GM23338 (cell line): ENCODE results near the gene PASD1. TPM values are rescaled to one million over a fixed set of nuclear protein-coding genes. Genes with fewer than 3 reads are reported as not detected.

Experiments
- ATAC-seq: fragments of 200-7000 bp; cut with Tn5 transposase; 3 replicates; pipeline ENCODE4 v1.9.1; 2020
- DNase-seq: peaks from one replicate; pipeline ENCODE4 v3.0.0-alpha.2; 2015; ENCODE audit warnings: low spot score
- H2AFZ ChIP-seq: fragments of 200-600 bp; sonication (generic); 2 replicates; pipeline ENCODE4 v1.8.0; 2016; ENCODE audit warnings: antibody characterized with exemption, mild to moderate bottlenecking, moderate library complexity
- H3F3A ChIP-seq: fragments of 200-600 bp; sonication (generic); replicated peaks from 2 replicates; pipeline ENCODE4 v1.8.0; 2017; ENCODE audit warnings: antibody characterized with exemption, mixed run types, low read depth
- H3K27ac ChIP-seq: fragments of 200-600 bp; sonication (generic); 2 replicates; pipeline ENCODE4 v1.6.1; 2016; ENCODE audit warnings: low read depth
- H3K27me3 ChIP-seq: fragments of 200-600 bp; sonication (generic); 2 replicates; pipeline ENCODE4 v1.8.0; 2016; ENCODE audit warnings: mild to moderate bottlenecking, mixed run types, moderate library complexity; ENCODE audit not compliant: insufficient read depth
- H3K36me3 ChIP-seq: fragments of 200-600 bp; sonication (generic); 2 replicates; pipeline ENCODE4 v1.8.0; 2016; ENCODE audit warnings: mild to moderate bottlenecking; ENCODE audit not compliant: insufficient read depth
- H3K4me1 ChIP-seq: fragments of 200-600 bp; sonication (generic); 2 replicates; pipeline ENCODE4 v1.8.0; 2016; ENCODE audit warnings: mild to moderate bottlenecking, moderate library complexity; ENCODE audit not compliant: insufficient read depth
- H3K4me2 ChIP-seq: fragments of 200-600 bp; sonication (generic); 2 replicates; pipeline ENCODE4 v1.7.1; 2017; ENCODE audit warnings: mixed run types
- H3K4me3 ChIP-seq: fragments of 200-600 bp; sonication (generic); 2 replicates; pipeline ENCODE4 v1.6.1; 2016; ENCODE audit warnings: mixed run types
- H3K79me2 ChIP-seq: fragments of 200-600 bp; sonication (generic); replicated peaks from 2 replicates; pipeline ENCODE4 v1.8.0; 2017; ENCODE audit warnings: mild to moderate bottlenecking; ENCODE audit not compliant: insufficient read depth
- H3K9me2 ChIP-seq: fragments of 200-600 bp; sonication (generic); 2 replicates; pipeline ENCODE4 v1.8.0; 2017; ENCODE audit not compliant: insufficient read depth
- H4K20me1 ChIP-seq: fragments of 200-600 bp; sonication (generic); replicated peaks from 2 replicates; pipeline ENCODE4 v1.8.0; 2017; ENCODE audit warnings: mild to moderate bottlenecking; ENCODE audit not compliant: insufficient read depth
- H3K27ac Mint-ChIP-seq: 2 replicates; pipeline ENCODE4 v1.8.0; 2020; ENCODE audit warnings: inconsistent platforms, mild to moderate bottlenecking, moderate library complexity, mixed read lengths
- H3K27me3 Mint-ChIP-seq: 3 replicates; pipeline ENCODE4 v1.8.0; 2022; ENCODE audit warnings: low read depth, mild to moderate bottlenecking, moderate library complexity, mixed read lengths, inconsistent platforms; ENCODE audit not compliant: insufficient read depth, poor library complexity
- H3K36me3 Mint-ChIP-seq: 3 replicates; pipeline ENCODE4 v1.8.0; 2021; ENCODE audit warnings: low read depth, mild to moderate bottlenecking, inconsistent platforms, moderate library complexity, mixed read lengths
- H3K4me1 Mint-ChIP-seq: 3 replicates; pipeline ENCODE4 v1.8.0; 2020; ENCODE audit warnings: mild to moderate bottlenecking, inconsistent platforms, mixed read lengths
- H3K4me3 Mint-ChIP-seq: 3 replicates; pipeline ENCODE4 v1.8.0; 2021; ENCODE audit warnings: moderate library complexity, mild to moderate bottlenecking, inconsistent platforms, mixed read lengths
- H3K9me3 Mint-ChIP-seq: 3 replicates; pipeline ENCODE4 v1.8.0; 2020; ENCODE audit warnings: moderate library complexity, mild to moderate bottlenecking, inconsistent platforms, mixed read lengths
- CREB1 ChIP-seq: fragments of 250-450 bp; sonication (Bioruptor Pico); IDR thresholded peaks from 2 replicates; pipeline ENCODE4 v1.5.0; 2020; ENCODE audit warnings: low read depth, mild to moderate bottlenecking, moderate library complexity
- CTCF ChIP-seq, 2 experiments: fragments of 200-600 bp in 1 of 2; sonication (generic) in 1 of 2; conservative IDR thresholded peaks; 2 replicates each; pipeline versions ENCODE4 v1.5.1 to v1.6.1; 2016 to 2017; ENCODE audit warnings: antibody characterized with exemption in 2 of 2, low read depth in 2 of 2, mild to moderate bottlenecking in 2 of 2, moderate library complexity in 1 of 2
- ETS1 ChIP-seq: IDR thresholded peaks from 2 replicates; pipeline ENCODE4 v1.6.1; 2016; ENCODE audit warnings: antibody characterized with exemption
- EZH2 ChIP-seq: fragments of 200-600 bp; sonication (generic); IDR thresholded peaks from one replicate; pipeline ENCODE4 v1.8.0; 2017; ENCODE audit warnings: antibody characterized with exemption, mild to moderate bottlenecking, low read depth; ENCODE audit not compliant: unreplicated experiment
- EZH2phosphoT487 ChIP-seq: fragments of 200-600 bp; sonication (generic); IDR thresholded peaks from one replicate; pipeline ENCODE4 v1.8.1; 2018; ENCODE audit warnings: antibody characterized with exemption; ENCODE audit not compliant: unreplicated experiment
- POLR2AphosphoS5 ChIP-seq: IDR thresholded peaks from 2 replicates; pipeline ENCODE4 v1.6.1; 2016; ENCODE audit warnings: antibody characterized with exemption, low read depth
- STAT1 ChIP-seq: IDR thresholded peaks from one replicate; pipeline ENCODE4 v1.6.1; 2016; ENCODE audit warnings: antibody characterized with exemption; ENCODE audit not compliant: unreplicated experiment
- ZNF114 ChIP-seq: fragments of 250-450 bp; sonication (Bioruptor Pico); IDR thresholded peaks from 2 replicates; pipeline ENCODE4 v1.5.0; 2020; ENCODE audit warnings: mild to moderate bottlenecking, moderate library complexity
- ZNF331 ChIP-seq: fragments of 250-450 bp; sonication (Bioruptor Pico); IDR thresholded peaks from 2 replicates; pipeline ENCODE4 v1.5.0; 2020; ENCODE audit warnings: low read depth, mild to moderate bottlenecking, moderate library complexity
- ZNF462 ChIP-seq: fragments of 250-450 bp; sonication (Bioruptor Pico); IDR thresholded peaks from 2 replicates; pipeline ENCODE4 v1.5.0; 2020; ENCODE audit warnings: mild to moderate bottlenecking, moderate library complexity
- polyA plus RNA-seq: library from polyadenylated mRNA; unstranded; fragments of >200 nt; fragmentation: Nextera tagmentation; extraction: Ambion mirVana; gene quantifications from 2 replicates; pipeline ENCODE4 v1.2.1, GENCODE V29; 2016
- total RNA-seq: library from RNA; depleted of rRNA; stranded (reverse); fragments of >200 nt; shearing (Covaris generic); gene quantifications from 2 replicates; pipeline ENCODE4 v1.2.3, GENCODE V29; 2014

The PASD1 gene
- total and polyA plus RNA-seq, 2 experiments from 2014 or later = 0.24 TPM; not detected in 1

- no peak for TF ChIP-seq EZH2
- no peak for TF ChIP-seq CREB1 (CRISPR knock-in tag)
- no peak for TF ChIP-seq CTCF (conservative IDR thresholded peaks at IDR 0.05; ENCODE audit: low read depth in 2 of 2)
- no peak for TF ChIP-seq ETS1
Observed at GRCh38 chrX:151675121-151675746, 111.8 kb downstream of the PASD1 start (continued).

GRCh38 chrX:151676196-151676595 lies 112.7 kb downstream of the PASD1 start:
- Histone ChIP-seq H3K4me3 (no peak overlapping the region), H3K27me3 (no peaks in the 10 kb centered on the region), H3K4me2 (no peak overlapping the region), H3K4me1 (no peaks in the 10 kb centered on the region), H3F3A (no peaks in the 10 kb centered on the region), H3K9me2 (no peaks in the 10 kb centered on the region), H3K79me2 (no peaks in the 10 kb centered on the region), H3K27ac (no peak overlapping the region), H2AFZ (no peak overlapping the region), H4K20me1 (no peaks in the 10 kb centered on the region), H3K36me3 (no peaks in the 10 kb centered on the region)
- H3K4me1 Mint-ChIP-seq = peaks cover 4% of the 10 kb centered on the region; the same call in 2 of the 3 replicates
- H3K27ac Mint-ChIP-seq = no peak overlapping the region
- DNase-seq = no peak
- no peak overlapping the region for H3K4me3 Mint-ChIP-seq
- H3K36me3 Mint-ChIP-seq = no peaks in the 10 kb centered on the region
- H3K9me3 Mint-ChIP-seq = no peaks in the 10 kb centered on the region
- ATAC-seq = no peak
- no peaks in the 10 kb centered on the region for H3K27me3 Mint-ChIP-seq
- no peak for TF ChIP-seq ETS1
- no peak for TF ChIP-seq STAT1
- no peak for TF ChIP-seq EZH2phosphoT487
- no peak for TF ChIP-seq POLR2AphosphoS5
- no peak for TF ChIP-seq CTCF (conservative IDR thresholded peaks at IDR 0.05; ENCODE audit: low read depth in 2 of 2)
- no peak for TF ChIP-seq ZNF462 (CRISPR knock-in tag)
- TF ChIP-seq ZNF114 (CRISPR knock-in tag) = no peak
- TF ChIP-seq ZNF331 (CRISPR knock-in tag) = no peak
- TF ChIP-seq CREB1 (CRISPR knock-in tag) = no peak
